Activated CD8-positive, alpha-beta memory T cell treated with anti-CD3 and anti-CD28 coated beads, Interleukin-2, amount 50 U/mL, for 4 hours (primary cell): Measurements from ENCODE around the gene ITIH3.

Source experiments
- DNase-seq: peaks from one replicate; pipeline ENCODE4 v3.0.0-alpha.2; 2020

The ITIH3 gene

GRCh38 chr3:52779011-52779836, 15.4 kb upstream of the ITIH3 start:
- DNase-seq, result no peak

- no peak for DNase-seq
Measured at GRCh38 chr3:52779837-52780585, 14.6 kb upstream of the ITIH3 start.

GRCh38 chr3:52781741-52782140, 12.9 kb upstream of the ITIH3 start:
- DNase-seq, result no peak

DNA sequence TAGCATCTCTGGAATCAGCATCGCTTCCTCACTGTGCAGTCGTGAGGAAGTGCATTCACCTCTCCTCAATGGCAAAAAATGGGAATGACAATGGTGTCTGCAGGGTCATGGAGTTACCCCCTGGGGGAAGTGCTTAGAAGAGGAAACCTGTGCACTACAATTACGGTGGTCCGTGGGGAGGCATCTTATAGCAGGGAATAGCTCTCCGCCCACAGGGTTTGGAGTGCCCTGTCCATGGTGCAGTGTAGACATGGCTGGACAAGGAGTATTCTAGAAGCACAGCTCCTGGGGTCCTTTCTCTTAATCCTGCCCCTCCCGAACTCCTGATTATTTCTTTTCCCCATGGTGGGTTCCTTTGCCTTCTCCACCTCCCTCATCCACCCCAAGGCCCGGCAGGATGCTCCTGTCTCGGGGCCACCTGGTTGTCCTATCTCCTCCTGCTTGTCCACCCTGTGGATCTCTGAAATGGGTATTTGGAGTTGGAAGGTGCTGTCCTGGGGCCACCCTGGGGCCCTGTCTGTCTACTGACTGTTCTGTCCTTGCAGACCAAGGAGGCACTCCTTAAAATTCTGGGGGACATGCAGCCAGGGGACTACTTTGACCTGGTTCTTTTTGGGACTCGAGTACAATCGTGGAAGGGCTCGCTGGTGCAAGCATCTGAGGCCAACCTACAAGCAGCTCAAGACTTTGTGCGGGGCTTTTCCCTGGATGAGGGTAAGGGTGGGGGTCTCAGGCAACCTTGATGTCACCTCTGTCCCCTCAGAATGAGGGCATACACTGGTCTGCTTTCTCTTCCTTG, 12.0 kb upstream of the ITIH3 start:
- peak; percentile 5 for DNase-seq

DNA sequence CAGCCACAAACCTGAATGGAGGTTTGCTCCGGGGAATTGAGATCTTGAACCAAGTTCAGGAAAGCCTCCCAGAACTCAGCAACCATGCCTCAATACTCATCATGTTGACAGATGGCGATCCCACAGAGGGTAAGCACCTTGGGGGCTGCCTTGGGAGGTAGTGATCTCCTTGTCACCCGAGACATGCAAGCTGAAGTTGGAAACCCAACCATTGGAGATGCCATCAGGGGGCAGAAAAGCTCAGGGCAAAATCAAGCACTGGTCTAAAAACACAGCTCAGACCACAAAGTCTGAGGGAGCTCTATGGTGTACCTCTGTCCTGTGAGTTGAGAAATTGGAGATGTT, 11.4 kb upstream of the ITIH3 start:
- peak; percentile 4 for DNase-seq

DNA sequence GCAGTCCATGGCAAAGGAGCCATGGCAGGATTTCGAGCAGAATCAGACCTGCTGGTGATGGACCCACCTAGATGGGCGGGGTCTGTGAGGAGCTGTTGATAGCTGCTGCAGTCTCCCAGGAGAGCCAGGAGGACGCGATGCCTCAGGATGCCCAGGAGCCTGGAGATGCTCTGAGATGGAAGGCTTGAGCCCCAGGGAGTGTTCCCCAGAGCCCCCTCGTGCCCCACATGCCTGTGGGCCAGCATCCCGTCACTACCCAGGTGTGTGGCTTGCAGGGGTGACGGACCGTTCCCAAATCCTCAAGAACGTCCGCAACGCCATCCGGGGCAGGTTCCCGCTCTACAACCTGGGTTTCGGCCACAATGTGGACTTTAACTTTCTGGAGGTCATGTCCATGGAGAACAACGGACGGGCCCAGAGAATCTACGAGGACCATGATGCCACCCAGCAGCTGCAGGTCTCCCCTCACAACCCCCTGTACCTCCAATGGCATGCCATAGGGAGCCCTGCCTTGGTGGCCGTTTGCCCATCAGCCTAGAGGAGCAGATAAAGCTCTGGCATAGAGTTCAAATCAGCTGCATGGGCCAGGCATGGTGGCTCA, 10.5 kb upstream of the ITIH3 start:
- DNase-seq, result peak; percentile 6

- DNase-seq, result no peak
Measured at GRCh38 chr3:52784931-52785590, 9.5 kb upstream of the ITIH3 start.

DNA sequence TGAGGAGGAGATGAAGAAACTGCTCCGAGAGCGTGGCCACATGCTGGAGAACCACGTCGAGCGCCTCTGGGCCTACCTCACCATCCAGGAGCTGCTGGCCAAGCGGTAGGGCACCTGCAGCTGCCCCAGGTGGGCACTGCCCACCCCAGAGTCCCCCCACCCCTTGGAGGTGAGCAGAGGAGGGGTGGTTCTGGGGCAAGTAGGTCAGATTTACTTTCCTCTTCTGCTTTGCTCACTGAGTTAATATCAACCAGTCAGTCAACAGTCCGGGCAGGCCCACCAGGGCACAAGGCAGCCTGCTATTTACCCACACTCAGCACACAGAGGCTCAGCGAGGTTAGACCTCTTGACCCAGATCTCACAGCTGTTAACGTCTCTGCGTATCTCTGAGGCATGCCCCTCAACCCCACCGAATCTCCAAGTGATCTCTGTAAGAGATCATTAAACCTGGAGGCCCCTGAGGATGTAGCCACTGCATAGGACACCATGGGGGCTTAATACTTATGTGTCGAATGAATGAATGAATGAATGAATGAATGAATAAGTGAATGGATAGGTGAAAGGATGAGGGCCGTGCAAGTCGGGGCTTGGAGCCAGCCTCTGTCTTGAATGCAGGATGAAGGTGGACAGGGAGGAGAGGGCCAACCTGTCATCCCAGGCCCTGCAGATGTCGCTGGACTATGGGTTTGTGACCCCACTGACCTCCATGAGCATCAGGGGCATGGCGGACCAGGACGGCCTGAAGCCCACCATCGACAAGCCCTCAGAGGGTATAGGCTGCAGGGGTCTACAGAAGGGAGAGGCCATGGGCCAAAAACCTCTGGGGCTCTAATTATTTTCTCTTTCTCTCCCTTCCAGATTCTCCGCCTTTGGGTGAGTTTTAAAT, 8.0 kb upstream of the ITIH3 start:
- no peak for DNase-seq

DNA sequence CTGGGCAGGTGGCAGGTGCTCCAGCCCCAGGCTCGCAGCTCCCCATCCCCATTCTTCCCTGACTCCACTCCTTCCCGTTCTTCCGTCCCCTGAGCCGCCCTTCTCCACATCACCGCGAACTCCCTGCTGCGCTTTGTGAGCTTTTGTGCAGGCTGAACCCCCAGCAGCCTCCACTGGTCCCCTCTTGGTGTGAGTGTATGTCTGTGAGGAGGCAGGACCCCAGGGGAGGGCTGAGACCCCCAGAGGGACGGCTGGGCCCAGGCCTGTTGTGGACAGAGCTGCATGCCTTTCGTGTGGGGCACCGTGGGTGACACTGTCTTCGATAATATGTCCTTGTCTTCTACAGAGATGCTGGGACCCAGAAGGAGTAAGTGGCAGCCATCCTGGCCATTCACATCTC, 7.3 kb upstream of the ITIH3 start:
- no peak for DNase-seq

DNA sequence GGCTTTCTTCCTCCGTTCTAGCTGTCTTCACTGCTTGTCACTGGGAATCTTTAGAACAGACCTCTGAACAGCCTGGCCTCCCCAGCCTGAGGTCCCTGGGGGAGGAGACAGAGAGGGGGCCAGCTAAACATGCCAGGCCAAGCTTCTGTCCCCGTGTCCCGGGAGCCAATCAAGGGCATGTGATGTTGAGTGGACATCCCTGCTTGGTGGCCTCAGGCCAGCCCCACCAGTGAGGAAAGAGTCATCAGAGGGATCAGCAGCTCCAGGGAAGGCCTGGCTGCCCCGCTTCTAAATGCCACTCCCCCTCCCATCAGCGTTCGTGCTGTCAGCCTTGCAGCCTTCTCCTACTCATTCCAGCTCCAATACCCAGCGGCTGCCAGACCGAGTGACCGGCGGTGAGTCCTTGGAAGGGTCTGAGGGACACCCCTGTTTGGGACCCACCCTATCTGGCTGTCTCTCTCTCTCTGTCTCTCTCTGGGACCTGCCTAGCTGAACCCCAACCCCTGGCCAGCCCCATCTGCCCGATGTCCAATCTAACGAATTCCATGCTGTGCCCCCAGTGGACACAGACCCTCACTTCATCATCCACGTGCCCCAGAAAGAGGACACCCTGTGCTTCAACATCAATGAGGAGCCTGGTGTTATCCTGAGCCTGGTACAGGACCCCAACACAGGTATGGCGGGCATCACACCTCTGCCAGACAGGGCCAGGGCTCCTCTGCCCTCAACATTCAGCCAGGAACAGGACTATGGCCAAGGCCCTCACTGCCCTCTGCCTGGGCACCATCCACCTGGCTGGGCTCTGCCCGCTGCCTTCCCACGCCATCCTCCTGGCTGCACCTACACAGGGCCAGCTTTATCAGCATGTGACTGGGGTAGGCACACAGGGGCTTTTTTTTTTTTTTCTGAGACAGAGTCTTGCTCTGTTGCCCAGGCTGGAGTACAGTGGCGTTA, 6.6 kb upstream of the ITIH3 start:
- DNase-seq, result no peak

DNA sequence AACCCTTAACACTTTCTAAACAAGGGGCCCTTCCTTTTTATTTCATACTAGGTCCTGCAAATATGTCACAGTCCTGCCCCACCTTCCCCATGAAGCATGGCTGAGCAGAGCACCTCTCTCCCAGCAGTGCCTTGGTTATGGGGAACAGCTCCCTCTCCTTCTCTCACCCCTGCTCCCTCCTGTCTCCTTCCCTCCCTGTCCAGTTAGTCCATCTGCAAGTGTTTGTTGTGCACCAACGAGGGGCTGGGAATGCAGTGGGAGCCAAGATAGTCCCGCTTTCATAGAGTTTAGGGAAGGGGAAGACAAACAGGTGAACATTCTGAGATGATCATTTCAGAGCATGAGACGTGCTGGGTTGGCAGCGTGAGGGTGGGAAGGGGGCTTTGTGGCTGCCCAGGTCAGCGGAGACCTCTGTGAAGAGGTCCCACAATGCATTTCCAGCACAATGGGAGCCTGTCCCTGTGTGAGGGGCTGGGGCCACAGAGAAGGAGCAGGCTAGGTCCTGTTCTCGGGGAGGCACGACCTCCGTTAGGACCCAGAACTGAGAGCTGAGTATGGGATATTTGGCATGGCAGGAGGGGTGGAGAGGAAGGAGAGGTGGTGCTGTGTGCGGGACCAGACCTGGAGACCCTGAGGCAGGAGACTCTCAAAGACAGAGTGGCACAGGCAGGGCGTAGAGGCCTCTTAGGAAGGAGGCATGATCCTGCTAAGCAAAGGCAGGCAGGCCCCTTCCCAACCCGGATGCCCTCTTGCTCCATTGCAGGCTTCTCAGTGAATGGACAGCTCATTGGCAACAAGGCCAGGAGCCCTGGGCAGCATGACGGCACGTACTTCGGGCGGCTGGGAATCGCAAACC, 5.5 kb upstream of the ITIH3 start:
- DNase-seq, result no peak

- no peak for DNase-seq
Measured at GRCh38 chr3:52789746-52790040, 4.9 kb upstream of the ITIH3 start.

DNA sequence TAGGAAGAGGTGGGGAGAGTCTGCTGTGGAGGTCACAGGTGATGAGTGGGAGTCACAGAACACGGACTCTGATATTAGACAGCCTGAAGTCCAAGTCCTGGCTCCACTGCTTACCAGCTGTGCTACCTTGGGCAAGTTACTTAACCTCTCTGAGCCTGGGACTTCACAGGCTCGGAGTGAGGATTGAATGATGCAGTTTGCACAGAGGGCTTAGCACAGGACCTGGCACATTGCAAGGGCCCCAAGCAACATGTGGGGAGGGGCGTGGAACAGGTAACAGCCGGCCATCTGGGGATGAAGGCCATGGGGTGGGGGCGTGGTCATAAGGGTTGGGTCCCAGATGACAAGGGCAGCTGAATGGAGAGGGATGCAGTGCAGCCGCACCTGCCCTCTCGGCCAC, 4.3 kb upstream of the ITIH3 start:
- DNase-seq, result no peak

DNA sequence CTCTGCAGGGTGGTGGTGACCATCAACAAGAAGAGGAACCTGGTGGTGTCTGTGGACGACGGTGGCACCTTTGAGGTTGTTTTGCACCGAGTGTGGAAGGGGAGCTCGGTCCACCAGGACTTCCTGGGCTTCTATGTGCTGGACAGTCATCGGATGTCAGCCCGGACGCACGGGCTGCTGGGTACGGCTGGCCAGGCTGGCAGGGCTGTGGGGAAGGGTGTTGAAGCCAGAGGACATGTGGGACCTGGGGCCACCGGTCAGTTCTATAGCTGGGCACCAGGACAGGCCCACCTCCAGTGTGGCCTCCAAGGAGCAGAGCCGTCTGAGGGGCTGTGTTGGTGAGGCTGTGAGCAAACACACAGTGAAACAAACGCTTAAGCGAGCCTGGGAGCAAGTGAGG, 3.9 kb upstream of the ITIH3 start:
- no peak for DNase-seq

DNA sequence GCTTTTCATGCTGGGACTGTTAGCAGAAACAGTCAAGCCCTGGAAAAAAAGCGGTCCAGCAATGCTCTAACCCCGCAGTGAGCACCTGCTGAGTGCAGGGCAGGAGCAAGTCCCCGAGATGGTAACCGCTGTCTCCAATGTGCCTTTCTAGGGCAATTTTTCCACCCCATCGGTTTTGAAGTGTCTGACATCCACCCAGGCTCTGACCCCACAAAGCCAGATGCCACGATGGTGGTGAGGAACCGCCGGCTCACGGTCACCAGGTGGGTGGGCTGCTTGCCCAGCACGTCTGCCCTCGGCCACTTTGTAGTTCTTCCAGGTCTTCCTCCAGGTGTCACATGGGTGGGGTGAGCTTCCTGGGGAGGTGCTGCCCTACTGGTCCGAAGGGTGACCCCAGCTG, 3.2 kb upstream of the ITIH3 start:
- DNase-seq, result no peak

DNA sequence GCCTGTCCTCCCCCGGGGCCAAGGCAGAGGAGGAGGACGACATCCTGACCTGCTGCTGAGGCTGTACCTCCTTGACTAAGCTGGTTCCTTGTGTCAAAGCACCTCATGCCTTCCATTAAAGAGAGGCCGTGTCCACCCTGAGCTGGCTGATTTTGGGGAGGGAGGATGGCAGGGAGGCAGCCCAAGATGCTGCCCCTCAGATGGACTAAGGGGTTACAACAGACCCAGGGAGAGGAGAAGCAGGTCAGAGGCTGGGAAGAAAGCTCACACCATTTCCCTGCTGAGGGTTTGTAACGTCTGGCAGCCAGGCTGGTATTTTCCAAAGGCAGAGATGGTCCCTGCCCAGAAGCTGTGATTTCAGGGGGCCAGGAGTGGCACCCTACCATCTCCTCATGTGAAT, 2.7 kb upstream of the ITIH3 start:
- no peak for DNase-seq

GRCh38 chr3:52792413-52792812, 2.2 kb upstream of the ITIH3 start:
- no peak for DNase-seq

GRCh38 chr3:52792961-52793695, 1.5 kb upstream of the ITIH3 start:
- DNase-seq, result no peak
